Measurements from ENCODE around the gene RNF214.

- no peak for TF ChIP-seq CTCF (IDR thresholded peaks at IDR 0.05)
- peak; percentile 48 to 82 (median 50) for TF ChIP-seq POLR2AphosphoS5 (IDR thresholded peaks at IDR 0.05)
- no peak for TF ChIP-seq EP300 (IDR thresholded peaks at IDR 0.05)
- peak in 1 of 4 donors; percentile 31 for TF ChIP-seq POLR2A (IDR thresholded peaks at IDR 0.05)
Observed at GRCh38 chr11:117327567-117328374, 95.3 kb downstream of the RNF214 start, which contains the start of gene CEP164.

Data from stomach (tissue), 4 donors.